Mucosa of descending colon (tissue), 3 donors: Measurements from ENCODE around the gene CACNA1H. TPM values are rescaled to one million over a fixed set of nuclear protein-coding genes. Genes with fewer than 3 reads are reported as not detected.
A peak's percentile ranks its signal among the peaks of the same experiment; 100 is the strongest.
"Not testable (repeated sequence)": the region's sequence is repeated elsewhere in the genome, so short reads cannot be mapped to it uniquely, and the experiment has no call there.

Source experiments
- ATAC-seq: fragments of 200-7000 bp; cut with Tn5 transposase; one replicate; pipeline ENCODE4 v1.9.1; 2020; ENCODE audit warnings: mild to moderate bottlenecking, moderate library complexity
- DNase-seq, 3 donors: peaks; one replicate each; pipeline ENCODE4 v3.0.0-alpha.2; 2020
- H3K36me3 ChIP-seq: fragments of 200-600 bp; one replicate; pipeline ENCODE4 v1.8.0; 2021; ENCODE audit warnings: low read depth, mild to moderate bottlenecking
- H3K4me1 ChIP-seq: fragments of 200-600 bp; one replicate; pipeline ENCODE4 v1.8.0; 2021; ENCODE audit warnings: low read depth, mild to moderate bottlenecking
- H3K4me3 ChIP-seq: fragments of 200-600 bp; one replicate; pipeline ENCODE4 v1.8.0; 2021; ENCODE audit warnings: mild to moderate bottlenecking
- H3K9me3 ChIP-seq: fragments of 200-600 bp; one replicate; pipeline ENCODE4 v1.8.0; 2021; ENCODE audit warnings: mild to moderate bottlenecking
- CTCF ChIP-seq: fragments of 200-600 bp; IDR thresholded peaks from one replicate; pipeline ENCODE4 v1.8.0; 2022; ENCODE audit warnings: antibody characterized with exemption, mild to moderate bottlenecking
- intact Hi-C, 2 donors: fragments of 100-400 bp; cut with DNase I in 1 of 2; cut with micrococcal nuclease in 1 of 2; formaldehyde crosslinking; loops; one replicate each; pipeline versions ENCODE4 v1.11.0 to v1.11.1; 2022; cut with DNase I, micrococcal nuclease
- total RNA-seq, 3 donors: library from RNA; stranded (reverse); fragmentation: NEBNext Ultra II Directional in 2 of 3; extraction: Animal tissue kit (Norgen Biotek cat#: 25700) in 2 of 3; gene quantifications; one replicate each; pipeline versions ENCODE4 v1.2.1 to v1.2.4, GENCODE V29; 2021 to 2023
- donor health status: DM: no; HTN: no; CAD: no; lungs with moderate emphysema.
- donor health status: DM: no; HTN: no; CAD: no.
- donor health status: DM: no; HTN: yes; CAD: no.

Gene CACNA1H
- total RNA-seq, 3 donors from 2014 or later = 6.0 to 160 (median 9.5) TPM

- DNase-seq (peak in 2 of 3 donors; percentile 38 to 40), ATAC-seq (no peak)
- H3K9me3 ChIP-seq = no peaks in the 10 kb centered on the region
- no peaks in the 10 kb centered on the region for H3K4me1 ChIP-seq
- H3K36me3 ChIP-seq = no peaks in the 10 kb centered on the region
- intact Hi-C loops = no loop called here
- no peak overlapping the region for H3K4me3 ChIP-seq
- TF ChIP-seq CTCF = no peak
These were observed 69.0 kb downstream of the CACNA1H start for GRCh38 chr16:1221628-1222552.

DNA sequence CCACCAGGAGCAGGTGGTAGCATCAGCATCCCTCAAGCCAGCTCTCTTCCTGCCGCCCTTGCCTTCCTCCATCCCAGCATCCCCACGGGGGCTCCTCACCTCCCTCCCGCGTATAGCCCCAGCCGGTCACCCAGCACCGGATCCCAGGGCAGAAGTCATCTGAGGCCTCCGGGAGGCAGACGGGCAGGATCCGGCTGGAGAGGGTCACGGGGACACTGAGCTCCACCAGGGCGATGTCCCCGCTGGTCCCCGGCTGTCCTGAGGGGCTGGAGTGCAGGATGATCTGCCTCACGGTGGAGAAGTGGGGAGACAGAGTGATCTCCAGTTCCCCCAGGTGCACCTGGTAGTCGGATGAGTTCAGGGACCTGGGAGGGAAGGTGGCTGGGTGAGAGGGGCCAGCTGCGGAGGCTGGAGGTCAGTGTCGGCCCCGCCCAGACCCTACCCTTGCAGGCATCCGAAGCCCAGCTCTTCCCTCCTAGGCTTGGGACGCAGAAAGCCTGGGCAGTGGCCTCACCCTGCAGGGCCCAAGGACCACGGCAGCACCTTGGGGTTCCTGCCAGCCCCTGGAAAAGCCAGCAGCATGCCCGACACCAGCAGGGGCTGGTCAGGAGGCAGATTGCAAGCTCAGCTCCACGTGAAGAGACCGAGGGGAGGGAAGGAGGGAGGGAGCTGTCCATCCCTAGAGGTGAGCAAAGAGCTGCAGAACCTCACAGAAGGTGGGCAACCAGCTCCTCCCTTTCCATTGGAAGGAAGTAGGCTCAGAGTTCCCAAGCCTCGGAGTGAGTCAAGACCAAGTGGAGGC is 69.8 kb downstream of the CACNA1H start:
- no peak for TF ChIP-seq CTCF
- H3K4me1 ChIP-seq = no peaks in the 10 kb centered on the region
- H3K4me3 ChIP-seq = no peak overlapping the region
- ATAC-seq (no peak), DNase-seq (no peak)
- intact Hi-C loops = no loop called here
- no peaks in the 10 kb centered on the region for H3K9me3 ChIP-seq
- H3K36me3 ChIP-seq = no peaks in the 10 kb centered on the region

DNA sequence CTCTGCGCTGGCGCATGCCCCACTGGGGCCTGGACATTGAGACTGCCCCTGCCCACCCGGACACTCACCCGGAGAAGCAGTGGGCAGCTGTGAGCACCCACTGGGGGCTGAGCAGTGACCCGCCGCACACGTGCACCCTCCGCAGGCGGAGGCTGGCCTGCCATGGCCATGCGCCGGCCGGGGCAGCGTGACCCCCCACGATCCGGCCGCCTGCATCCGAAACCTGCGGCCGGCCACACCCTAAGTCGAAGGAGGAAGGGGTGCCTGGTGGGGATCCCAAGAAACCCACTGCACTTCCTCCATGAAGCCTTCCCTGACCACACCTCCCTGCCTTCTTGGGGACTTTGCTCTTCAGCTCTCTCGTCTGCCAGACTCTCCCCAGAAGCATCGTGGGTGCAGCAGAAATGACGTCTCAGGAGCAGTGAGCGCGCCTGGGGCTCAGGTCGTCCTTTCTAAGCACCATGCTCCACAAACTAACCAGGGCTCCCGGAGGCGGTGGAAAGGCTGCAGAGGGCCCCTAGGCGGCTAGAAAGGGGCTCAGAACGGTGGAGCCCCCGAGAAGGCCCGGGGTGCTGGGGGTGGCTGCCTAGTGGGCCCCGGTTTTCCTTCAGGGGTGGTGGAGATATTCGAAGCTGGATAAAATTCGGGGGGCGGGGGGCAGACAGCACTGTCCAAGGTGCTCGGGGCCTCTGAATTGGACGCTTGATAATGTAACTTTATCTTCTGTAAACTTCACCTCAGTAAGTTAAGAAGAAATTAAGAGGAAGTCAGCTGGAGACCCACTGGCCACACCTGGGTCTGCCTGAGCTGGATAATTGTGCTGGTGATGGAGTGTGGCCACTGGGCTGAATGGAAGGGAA is 70.7 kb downstream of the CACNA1H start:
- H3K4me1 ChIP-seq = no peaks in the 10 kb centered on the region
- ATAC-seq (no peak), DNase-seq (no peak)
- no peaks in the 10 kb centered on the region for H3K36me3 ChIP-seq
- no peak for TF ChIP-seq CTCF
- no peaks in the 10 kb centered on the region for H3K9me3 ChIP-seq
- intact Hi-C loops = no loop called here
- no peak overlapping the region for H3K4me3 ChIP-seq

DNA sequence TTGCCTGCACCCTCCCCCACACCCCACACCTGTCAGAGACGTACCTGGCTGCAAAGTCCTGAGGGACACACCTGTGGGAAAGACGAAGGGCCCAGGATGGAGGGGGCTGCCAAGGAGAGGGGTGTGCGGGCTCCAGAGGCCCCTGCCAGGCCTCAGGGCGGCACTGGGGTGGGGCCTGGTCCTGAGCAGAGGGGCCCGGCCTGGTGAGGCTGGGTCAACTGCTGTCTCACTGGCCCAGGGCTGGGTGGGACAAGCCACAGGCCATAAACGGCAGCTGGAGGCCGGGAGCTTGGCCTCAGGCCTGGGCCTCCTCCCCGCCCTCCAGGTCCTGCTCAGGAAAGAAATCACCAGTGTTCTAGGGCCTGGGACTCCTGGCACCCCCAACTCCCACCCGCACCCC is 71.7 kb downstream of the CACNA1H start:
- H3K9me3 ChIP-seq = no peaks in the 10 kb centered on the region
- ATAC-seq = peak; percentile 70
- DNase-seq = peak; percentile 51 to 69 (median 64)
- H3K4me3 ChIP-seq = no peak overlapping the region
- H3K36me3 ChIP-seq = no peaks in the 10 kb centered on the region
- TF ChIP-seq CTCF = no peak
- intact Hi-C loops = no loop called here
- no peaks in the 10 kb centered on the region for H3K4me1 ChIP-seq

DNA sequence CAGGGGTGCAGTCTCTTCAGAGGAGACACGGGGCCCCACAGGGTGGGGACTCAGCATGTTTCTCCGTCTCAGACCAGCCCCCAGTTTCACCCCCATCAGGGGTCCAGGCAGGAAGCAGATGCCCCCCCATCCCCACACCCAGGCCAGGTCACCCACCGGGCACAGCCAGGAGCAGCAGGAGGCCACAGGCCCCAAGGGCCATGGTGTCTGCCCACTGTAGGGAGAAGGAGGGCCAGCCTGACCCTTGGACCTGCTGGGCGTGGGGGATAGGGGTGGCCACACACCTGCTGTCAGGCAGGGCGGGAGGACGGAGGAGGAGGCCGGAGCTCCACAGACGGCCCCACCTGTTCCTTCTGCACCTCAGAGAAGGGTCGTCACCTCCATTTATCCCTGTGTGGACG is 72.1 kb downstream of the CACNA1H start, which contains the start of gene TPSG1:
Gene TPSG1, minus strand, starts transcription at position 218 of the 401 bp plus-strand sequence. Its CDS starts 16 bp downstream, at position 202.
- H3K9me3 ChIP-seq = no peaks in the 10 kb centered on the region
- H3K36me3 ChIP-seq = no peaks in the 10 kb centered on the region
- ATAC-seq (peak; percentile 76), DNase-seq (peak; percentile 59 to 70 (median 63))
- no peak for TF ChIP-seq CTCF
- H3K4me3 ChIP-seq = no peak within 1 kb of the TSS
- no peaks in the 10 kb centered on the region for H3K4me1 ChIP-seq
- intact Hi-C loops = no loop called here

DNA sequence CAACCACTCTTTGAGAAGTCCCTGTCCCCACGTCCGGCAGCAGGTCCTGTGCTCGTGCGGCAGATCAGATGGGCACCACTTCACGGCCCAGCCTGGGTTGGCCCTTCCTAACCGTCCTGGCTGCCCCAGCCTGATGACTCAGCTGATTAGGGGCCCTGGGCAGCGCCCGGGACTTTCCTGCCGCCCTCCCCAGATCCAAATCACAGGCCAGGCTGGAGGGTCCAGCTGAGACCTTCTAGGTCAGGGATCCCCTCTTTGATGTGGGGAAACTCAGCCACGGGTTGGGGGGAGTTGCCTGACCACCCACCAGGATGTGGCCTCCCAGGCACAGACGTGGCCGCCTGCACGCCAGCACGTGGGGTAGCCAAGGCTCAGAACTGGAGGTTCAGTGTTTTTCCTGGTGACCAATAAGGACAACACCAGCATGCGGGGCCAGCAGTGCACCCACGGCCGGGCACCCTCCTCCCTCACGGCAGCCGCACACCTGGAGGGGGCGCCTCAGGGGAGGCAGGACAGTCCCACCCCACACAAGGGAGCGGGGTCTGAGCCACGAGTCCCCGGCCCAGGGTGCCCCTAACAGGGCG is 72.9 kb downstream of the CACNA1H start:
- intact Hi-C loops = not testable (repeated sequence)

GRCh38 chr16:1226692-1227091 is 73.8 kb downstream of the CACNA1H start:
- ATAC-seq, intact Hi-C loops, H3K4me1 ChIP-seq, H3K4me3 ChIP-seq, H3K36me3 ChIP-seq, H3K9me3 ChIP-seq: not testable (repeated sequence)
- peak in 1 of 3 donors; percentile 50 for DNase-seq

More for the DNA sequence above, 72.9 kb downstream of the CACNA1H start:
- peak in 2 of 3 donors; percentile 35 to 60 for DNase-seq
- H3K4me1 ChIP-seq, H3K4me3 ChIP-seq, H3K36me3 ChIP-seq, H3K9me3 ChIP-seq: not testable (repeated sequence)
- peak; percentile 52 for ATAC-seq

GRCh38 chr16:1228227-1228626 is 75.3 kb downstream of the CACNA1H start:
- H3K4me1 ChIP-seq, ATAC-seq, H3K9me3 ChIP-seq, H3K4me3 ChIP-seq, H3K36me3 ChIP-seq, intact Hi-C loops: not testable (repeated sequence)
- peak in 1 of 3 donors; percentile 15 for DNase-seq
